K562 (cell line): ENCODE data around the gene SLC6A6. TPM values are rescaled to one million over a fixed set of nuclear protein-coding genes. Genes with fewer than 3 reads are reported as not detected.

Source experiments
- ATAC-seq: fragments of 200-7000 bp; cut with Tn5 transposase; 3 replicates; pipeline ENCODE4 v1.9.1; 2020; ENCODE audit warnings: moderate library complexity
- BruUV-seq: library from RNA; stranded (reverse); fragments of 400-500 nt; replicated peaks from 2 replicates; lab custom pipeline; 2021; lab: Mats Ljungman, UMichigan
- CTCF ChIA-PET: fragments of 300-600 bp; formaldehyde crosslinking; extraction: SDS; loops from one replicate; lab custom pipeline; 2021; ENCODE audit warnings: low intra/inter-chr PET ratio; lab: Yijun Ruan, JAX
- POLR2A ChIA-PET: fragments of 300-600, 350-650 bp; sonication (Branson Sonifier 250); formaldehyde crosslinking; extraction: SDS; loops from one replicate; lab custom pipeline; 2021; ENCODE audit warnings: antibody characterized with exemption, inconsistent platforms; lab: Yijun Ruan, JAX
- DNase-seq, 4 experiments: peaks; one replicate each; pipeline versions ENCODE4 v3.0.0 to v3.0.0-alpha.2; 2011 to 2018; ENCODE audit warnings: low spot score in 3 of 4, mixed read lengths in 3 of 4; ENCODE audit errors: extremely low read depth in 1 of 4
- FAIRE-seq: peaks from 2 replicates; lab custom pipeline; 2011; peaks lifted over from hg19 to GRCh38; lab: Jason Lieb, UNC
- H2AFZ ChIP-seq: 2 replicates; pipeline ENCODE4 v1.6.0; 2011; ENCODE audit warnings: low read depth, low read length, control low read depth, inconsistent platforms
- H3K27ac ChIP-seq: fragments of 200-600 bp; 3 replicates; pipeline ENCODE4 v1.8.0; 2011; ENCODE audit warnings: low read depth, mild to moderate bottlenecking, control low read depth, inconsistent platforms, low read length, moderate library complexity, mixed read lengths; ENCODE audit errors: extremely low read depth
- H3K27me3 ChIP-seq, 2 experiments: fragments of 300-600 bp in 1 of 2; 2 replicates in 1 of 2; 3 replicates in 1 of 2; pipeline versions ENCODE4 v1.6.0 to v1.8.0; 2011; ENCODE audit warnings: inconsistent platforms in 2 of 2, low read length in 2 of 2, mild to moderate bottlenecking in 1 of 2, mixed read lengths in 1 of 2, moderate library complexity in 1 of 2; ENCODE audit not compliant: control insufficient read depth in 2 of 2, insufficient read depth in 2 of 2
- H3K36me3 ChIP-seq: fragments of 300-600 bp; 3 replicates; pipeline ENCODE4 v1.8.0; 2011; ENCODE audit warnings: mild to moderate bottlenecking, low read length, inconsistent platforms; ENCODE audit not compliant: control insufficient read depth, insufficient read depth
- H3K4me1 ChIP-seq, 2 experiments: fragments of 200-600 bp in 1 of 2; replicated peaks in 1 of 2; 2 replicates in 1 of 2; 3 replicates in 1 of 2; pipeline versions ENCODE4 v1.5.1 to v1.8.0; 2011; ENCODE audit warnings: inconsistent platforms in 2 of 2, low read length in 2 of 2, mild to moderate bottlenecking in 1 of 2, mixed read lengths in 1 of 2, moderate library complexity in 1 of 2; ENCODE audit not compliant: control insufficient read depth in 2 of 2, insufficient read depth in 2 of 2
- H3K4me2 ChIP-seq: 2 replicates; pipeline ENCODE4 v1.6.1; 2011; ENCODE audit warnings: low read length, control low read depth, inconsistent platforms, mixed read lengths; ENCODE audit not compliant: insufficient read depth
- H3K4me3 ChIP-seq: fragments of 200-600 bp; sonication (generic), shearing (Covaris generic); 2 replicates; pipeline ENCODE4 v1.5.1; 2016; ENCODE audit warnings: control low read depth, inconsistent platforms
- H3K79me2 ChIP-seq: fragments of 200-600 bp; 3 replicates; pipeline ENCODE4 v1.8.0; 2011; ENCODE audit warnings: low read length, inconsistent platforms; ENCODE audit not compliant: control insufficient read depth, insufficient read depth
- H3K9ac ChIP-seq, 2 experiments: 2 replicates each; pipeline versions ENCODE4 v1.6.0 to v1.6.1; 2011; ENCODE audit warnings: low read depth in 2 of 2, low read length in 2 of 2, control low read depth in 1 of 2, inconsistent platforms in 1 of 2, mild to moderate bottlenecking in 1 of 2, mixed read lengths in 1 of 2; ENCODE audit not compliant: insufficient read depth in 1 of 2
- H3K9me1 ChIP-seq: one replicate; pipeline ENCODE4 v1.6.0; 2011; ENCODE audit warnings: inconsistent platforms, mild to moderate bottlenecking, low read length, moderate library complexity; ENCODE audit not compliant: control insufficient read depth, insufficient read depth
- H3K9me3 ChIP-seq: replicated peaks from 2 replicates; pipeline ENCODE4 v1.5.1; 2011; ENCODE audit warnings: low read depth, low read length, inconsistent platforms; ENCODE audit not compliant: control insufficient read depth, insufficient read depth
- H4K20me1 ChIP-seq: replicated peaks from 2 replicates; pipeline ENCODE4 v1.6.1; 2011; ENCODE audit warnings: low read length, inconsistent platforms, mixed read lengths; ENCODE audit not compliant: control insufficient read depth, insufficient read depth
- ADNP ChIP-seq: fragments of 200-800 bp; sonication (Bioruptor generic); IDR thresholded peaks from 2 replicates; pipeline ENCODE4 v1.6.1; 2016; ENCODE audit warnings: missing genetic modification characterization, missing compliant biosample characterization
- BCOR ChIP-seq: fragments of 450-650 bp; IDR thresholded peaks from 2 replicates; pipeline ENCODE4 v1.6.1; 2016
- CEBPB ChIP-seq: fragments of 450-650 bp; IDR thresholded peaks from 2 replicates; pipeline ENCODE4 v1.6.1; 2016; ENCODE audit warnings: missing genetic modification characterization, missing compliant biosample characterization
- EP400 ChIP-seq: fragments of 450-650 bp; IDR thresholded peaks from 2 replicates; pipeline ENCODE4 v1.6.1; 2017; ENCODE audit warnings: antibody characterized with exemption, mild to moderate bottlenecking, moderate library complexity
- HMG20B ChIP-seq: fragments of 250-450 bp; sonication (Bioruptor Pico); IDR thresholded peaks from 2 replicates; pipeline ENCODE4 v1.5.0; 2021; ENCODE audit warnings: mild to moderate bottlenecking
- POLR2AphosphoS2 ChIP-seq: IDR thresholded peaks from 2 replicates; pipeline ENCODE4 v1.6.1; 2012; ENCODE audit warnings: low read length, improper control_type of control experiment
- RBM25 ChIP-seq: fragments of 200-400 bp; formaldehyde crosslinking; IDR thresholded peaks from 2 replicates; pipeline ENCODE4 v1.6.1; 2018; ENCODE audit warnings: low read length, low read depth, moderate library complexity; ENCODE audit not compliant: severe bottlenecking
- SPI1 ChIP-seq: IDR thresholded peaks from 2 replicates; pipeline ENCODE4 v1.6.1; 2011; ENCODE audit warnings: low read depth, low read length, control low read depth, borderline replicate concordance
- STAG1 ChIP-seq: sonication (generic); formaldehyde crosslinking; IDR thresholded peaks from 2 replicates; pipeline ENCODE4 v1.5.0; 2020; ENCODE audit warnings: missing genetic modification reagents, borderline replicate concordance
- THRB ChIP-seq: fragments of 450-650 bp; formaldehyde crosslinking; conservative IDR thresholded peaks from 2 replicates; pipeline ENCODE4 v1.4.0; 2022; ENCODE audit warnings: mild to moderate bottlenecking, missing genetic modification characterization
- WGBS: fragments of 100-300 bp; shearing (Covaris generic); methylation state at CpG from one replicate; pipeline ENCODE4 v1.1.6; 2016; ENCODE audit warnings: low coverage, mixed read lengths; ENCODE audit not compliant: insufficient coverage; ENCODE audit errors: missing lambda C conversion rate; 5-methylcytosine and 5-hydroxymethylcytosine counted together
- in situ Hi-C: fragments of 300-500 bp; cut with MboI; formaldehyde crosslinking; loops from 4 replicates; pipeline ENCODE4 v1.15.0; 2018; ENCODE audit warnings: inconsistent platforms, mixed read lengths
- intact Hi-C: fragments of 100-400 bp; cut with micrococcal nuclease; formaldehyde crosslinking; loops from 2 replicates; pipeline ENCODE4 v1.14.2; 2022
- polyA plus RNA-seq, 8 experiments: library from polyadenylated mRNA; depleted of rRNA in 4 of 8; stranded (reverse) in 5 of 8; unstranded in 3 of 8; fragments of >200 nt; fragmentation: Nextera tagmentation in 2 of 8; fragmentation: Illumina TruSeq in 1 of 8; extraction: Ambion mirVana in 2 of 8; extraction: Trizol in 1 of 8; gene quantifications; 2 replicates each; pipeline versions ENCODE4 v1.2.1 to v1.2.3, GENCODE V29; 2011 to 2014; ENCODE audit warnings: inconsistent platforms in 1 of 8, missing spikeins in 1 of 8
- total RNA-seq, 7 experiments: library from RNA; depleted of rRNA in 6 of 7; stranded (reverse); fragments of >200 nt in 6 of 7; fragmentation: Illumina TruSeq in 2 of 7; extraction: Trizol in 2 of 7; gene quantifications; 2 replicates each; pipeline versions ENCODE4 v1.2.1 to v1.2.3, GENCODE V29; 2011 to 2021; ENCODE audit warnings: low replicate concordance in 1 of 7

SLC6A6 gene
- total and polyA plus RNA-seq, 9 of the 15 experiments (the other 6 are each of a cell fraction or from before 2014, with no cell fraction given), result 12.3 to 203 (median 93.2) TPM

GRCh38 chr3:14418296-14419250 lies 16.2 kb downstream of the SLC6A6 start:
- intact Hi-C loops, result no loop called here
- Histone ChIP-seq H3K36me3 (peaks cover 100% of the 10 kb centered on the region), H3K27ac (no peak overlapping the region), H3K4me2 (no peak overlapping the region), H3K9ac (peak overlapping the region in 1 of 2 experiments; percentile 27; a peak in 1 of 4 replicates), H3K79me2 (peaks cover 96% of the 10 kb centered on the region), H3K4me1 (peaks cover 13 to 16% of the 10 kb centered on the region in 2 experiments; a peak in 4 of 5 replicates), H3K4me3 (no peak overlapping the region), H3K27me3 (no peaks in the 10 kb centered on the region), H3K9me1 (no peaks in the 10 kb centered on the region), H4K20me1 (peaks cover 10% of the 10 kb centered on the region; the same call in 1 of the 2 replicates), H2AFZ (no peak overlapping the region), H3K9me3 (no peaks in the 10 kb centered on the region)
- DNase-seq, result no peak
- CTCF ChIA-PET, result no interaction called here
- POLR2A ChIA-PET, result interaction anchor here (0.6 to 1.2 kb wide), 4 partner anchors 13 to 215 kb away, joined by 3 to 5 read pairs (median 3); no protein-coding TSS in a partner anchor
- BruUV-seq, result TSS peak; percentile 3
- FAIRE-seq, result no peak
- in situ Hi-C loops, result no loop called here
- TF ChIP-seq BCOR (peak; percentile 57; the same call in 1 of the 2 replicates), HMG20B (CRISPR knock-in tag) (no peak), RBM25 (peak; percentile 81), POLR2AphosphoS2 (peak; percentile 26; the same call in 1 of the 2 replicates), EP400 (no peak), CEBPB (peak; percentile 73), STAG1 (CRISPR knock-in tag) (no peak), SPI1 (peak; percentile 51; the same call in 1 of the 2 replicates), THRB (CRISPR knock-in tag) (no peak), ADNP (tag) (0 out of 2 replicates have a peak, but pooled peaks have one; percentile 31)
- 87% methylated on average over 17 of the region's 17 CpGs for WGBS
- ATAC-seq, result no peak
